H1 (cell line): ENCODE results near the gene FOXD3. TPM values are rescaled to one million over a fixed set of nuclear protein-coding genes. Genes with fewer than 3 reads are reported as not detected.

ENCODE experiments used
- BCL11A ChIP-seq, 2 experiments: IDR thresholded peaks; one replicate each; pipeline ENCODE4 v1.6.1; 2011; ENCODE audit warnings: low read depth in 2 of 2, low read length in 2 of 2, mild to moderate bottlenecking in 2 of 2
- CHD7 ChIP-seq: fragments of 300-600 bp; sonication (generic); IDR thresholded peaks from 2 replicates; pipeline ENCODE4 v1.7.1; 2012; ENCODE audit warnings: low read length, moderate library complexity, mild to moderate bottlenecking, inconsistent platforms; ENCODE audit not compliant: insufficient replicate concordance
- GABPA ChIP-seq: IDR thresholded peaks from 2 replicates; pipeline ENCODE4 v1.6.1; 2011; ENCODE audit warnings: mild to moderate bottlenecking, low read length, moderate library complexity, borderline replicate concordance; ENCODE audit not compliant: insufficient read depth
- JUND ChIP-seq: IDR thresholded peaks from 2 replicates; pipeline ENCODE4 v1.6.1; 2011; ENCODE audit warnings: mild to moderate bottlenecking, improper control_type of control experiment, low read length
- MAX ChIP-seq: IDR thresholded peaks from 2 replicates; pipeline ENCODE4 v1.6.1; 2012; ENCODE audit warnings: inconsistent platforms
- SP1 ChIP-seq: IDR thresholded peaks from 2 replicates; pipeline ENCODE4 v1.6.1; 2011; ENCODE audit warnings: low read depth, low read length
- SP2 ChIP-seq: IDR thresholded peaks from 2 replicates; pipeline ENCODE4 v1.6.1; 2012; ENCODE audit warnings: mild to moderate bottlenecking, low read length, inconsistent platforms
- SP4 ChIP-seq: IDR thresholded peaks from 2 replicates; pipeline ENCODE4 v1.6.1; 2012; ENCODE audit warnings: low read length, inconsistent platforms
- SUZ12 ChIP-seq: fragments of 200-600 bp; sonication (generic); IDR thresholded peaks from 2 replicates; pipeline ENCODE4 v1.6.1; 2012; ENCODE audit warnings: mild to moderate bottlenecking, inconsistent platforms, low read length, moderate library complexity, mixed read lengths
- polyA plus RNA-seq, 7 experiments: library from polyadenylated mRNA; depleted of rRNA in 3 of 7; stranded (reverse) in 5 of 7; unstranded in 2 of 7; fragments of >200 nt in 5 of 7; fragments of 200-250 nt in 2 of 7; gene quantifications; 1 replicate in 5 of 7; 2 replicates in 1 of 7; 4 replicates in 1 of 7; pipeline versions ENCODE4 v1.2.1 to v1.2.3, GENCODE V29; 2011 to 2013; ENCODE audit warnings: missing spikeins in 2 of 7, mixed read lengths in 2 of 7
- total RNA-seq: library from RNA; stranded (reverse); fragmentation: NEBNext Ultra II Directional; extraction: Animal tissue kit (Norgen Biotek cat#: 25700); gene quantifications from 2 replicates; pipeline ENCODE4 v1.2.1, GENCODE V29; 2021

The FOXD3 gene
- total and polyA plus RNA-seq, 2 of the 8 experiments (the other 6 are each of a cell fraction or from before 2014, with no cell fraction given), result 8.7 to 33.7 TPM

GRCh38 chr1:63322944-63323864 is 837 bp downstream of the FOXD3 start (continued):
- TF ChIP-seq CHD7, result no peak
- TF ChIP-seq SP2, result no peak
- no peak for TF ChIP-seq GABPA
- peak; percentile 47 for TF ChIP-seq MAX
- no peak for TF ChIP-seq JUND
- peak; percentile 70; the same call in 1 of the 2 replicates for TF ChIP-seq SUZ12
- TF ChIP-seq SP1, result no peak
- TF ChIP-seq BCL11A (IDR thresholded peaks at IDR 0.05; ENCODE audit: low read depth in 2 of 2, low read length in 2 of 2), result no peak
- no peak for TF ChIP-seq SP4
